CD1c-positive myeloid dendritic cell (primary cell): Measurements from ENCODE around the gene MIPEP.
"Not testable (repeated sequence)": the region's sequence is repeated elsewhere in the genome, so short reads cannot be mapped to it uniquely, and the experiment has no call there.

ENCODE experiments used
- DNase-seq: peaks from one replicate; pipeline ENCODE4 v3.0.0-alpha.2; 2016; ENCODE audit errors: extremely low spot score

Gene MIPEP

GRCh38 chr13:23749288-23749873 is 139.8 kb downstream of the MIPEP start:
- DNase-seq = no peak

DNA sequence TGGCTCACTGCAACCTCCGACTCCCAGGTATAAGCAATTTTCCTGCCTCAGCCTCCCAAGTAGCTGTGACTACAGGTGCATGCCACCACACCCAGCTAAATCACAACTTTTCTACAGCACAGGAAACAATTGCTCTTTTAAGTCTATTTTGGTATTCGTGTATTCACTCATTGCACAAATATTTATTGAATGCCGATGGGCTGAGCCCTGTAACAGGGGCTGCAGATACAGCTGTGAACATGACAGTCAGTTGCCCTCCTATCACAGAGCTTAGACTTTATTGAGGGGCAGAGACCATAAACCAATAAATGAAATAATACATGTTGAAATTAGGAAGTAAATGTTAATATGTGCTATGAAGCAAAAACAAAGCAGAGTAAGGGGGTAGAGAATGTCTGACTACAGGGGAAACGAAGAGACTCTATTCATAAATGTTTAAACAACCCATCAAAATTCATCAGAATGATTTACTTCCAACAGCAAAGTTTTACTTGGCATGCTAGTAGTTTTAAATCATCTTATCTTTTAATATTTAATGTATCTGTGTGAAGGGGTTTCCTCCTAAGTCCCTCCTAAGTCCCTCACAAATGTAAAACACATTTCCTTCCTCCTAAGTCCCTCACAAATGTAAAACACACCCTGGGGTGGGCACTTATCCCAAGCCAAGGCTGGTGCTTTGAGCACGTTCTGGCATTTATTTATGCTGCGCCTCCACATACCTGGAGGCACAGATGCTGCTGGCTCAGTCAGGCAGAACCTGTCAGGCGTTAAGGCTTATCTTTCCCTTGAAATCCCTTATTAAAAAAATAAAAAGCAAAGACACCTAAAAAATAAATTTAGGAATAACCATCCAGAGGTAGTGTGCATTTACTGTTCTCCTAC is 140.8 kb downstream of the MIPEP start:
- DNase-seq = no peak

DNA sequence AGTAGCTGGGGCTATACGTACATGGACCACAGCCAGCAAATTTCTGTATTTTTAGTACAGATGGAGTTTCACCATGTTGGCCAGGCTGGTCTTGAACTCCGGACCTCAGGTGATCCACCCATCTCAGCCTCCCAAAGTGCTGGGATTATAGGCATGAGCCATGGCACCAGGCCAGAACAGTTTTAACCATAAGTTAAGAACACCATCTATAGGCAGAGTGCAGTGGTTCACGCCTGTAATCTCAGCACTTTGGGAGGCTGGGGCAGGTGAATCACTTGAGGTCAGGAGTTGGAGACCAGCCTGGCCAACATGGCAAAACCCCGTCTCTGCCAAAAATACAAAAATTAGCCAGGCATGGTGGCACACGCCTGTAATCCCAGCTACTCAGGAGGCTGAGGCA is 143.1 kb downstream of the MIPEP start:
- DNase-seq = not testable (repeated sequence)

GRCh38 chr13:23744315-23744714 is 144.9 kb downstream of the MIPEP start:
- no peak for DNase-seq

GRCh38 chr13:23743278-23744076 is 145.7 kb downstream of the MIPEP start:
- DNase-seq = peak; percentile 24

GRCh38 chr13:23741879-23742510 is 147.2 kb downstream of the MIPEP start:
- no peak for DNase-seq

- no peak for DNase-seq
Measured at GRCh38 chr13:23740002-23740401, 149.2 kb downstream of the MIPEP start.

DNA sequence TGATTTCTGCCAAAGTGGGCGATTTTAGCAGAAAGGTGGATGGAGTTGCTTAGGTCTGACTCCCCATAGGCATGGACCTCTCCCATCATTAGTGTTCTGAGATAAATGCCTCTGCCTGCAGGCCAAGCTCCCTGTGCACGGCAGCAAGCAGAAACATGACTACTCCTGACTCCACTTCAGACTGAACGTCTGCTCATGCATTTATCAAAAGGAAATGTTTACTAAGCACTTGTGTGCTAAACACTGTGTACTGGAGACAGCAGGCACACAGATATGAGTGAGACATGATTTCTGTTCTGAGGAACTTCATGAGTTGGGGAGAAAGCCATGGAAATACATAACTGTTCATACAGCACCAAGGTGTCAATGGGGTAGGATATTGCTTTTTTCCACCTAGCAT is 149.6 kb downstream of the MIPEP start:
- no peak for DNase-seq

- no peak for DNase-seq
Measured at GRCh38 chr13:23736541-23736940, 152.7 kb downstream of the MIPEP start.

- DNase-seq = no peak
Measured at GRCh38 chr13:23735329-23735728, 153.9 kb downstream of the MIPEP start.

DNA sequence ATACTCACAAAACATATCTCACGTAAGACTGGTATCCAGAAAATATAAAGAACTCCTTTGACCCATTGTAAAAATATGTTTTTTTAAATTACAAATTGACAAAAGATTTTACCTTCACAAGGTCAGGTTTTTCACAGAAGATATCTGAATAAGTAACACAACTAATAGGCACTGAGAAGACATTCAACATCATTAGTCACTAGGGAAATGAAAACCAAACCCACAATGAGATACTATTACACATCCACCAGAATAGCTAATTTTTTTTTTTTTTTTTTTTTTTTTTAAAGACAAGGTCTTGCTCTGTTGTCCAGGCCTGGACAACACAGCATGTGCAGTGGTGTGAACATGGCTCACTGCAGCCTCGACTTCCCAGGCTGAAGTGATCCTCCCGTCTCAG is 157.5 kb downstream of the MIPEP start:
- no peak for DNase-seq

DNA sequence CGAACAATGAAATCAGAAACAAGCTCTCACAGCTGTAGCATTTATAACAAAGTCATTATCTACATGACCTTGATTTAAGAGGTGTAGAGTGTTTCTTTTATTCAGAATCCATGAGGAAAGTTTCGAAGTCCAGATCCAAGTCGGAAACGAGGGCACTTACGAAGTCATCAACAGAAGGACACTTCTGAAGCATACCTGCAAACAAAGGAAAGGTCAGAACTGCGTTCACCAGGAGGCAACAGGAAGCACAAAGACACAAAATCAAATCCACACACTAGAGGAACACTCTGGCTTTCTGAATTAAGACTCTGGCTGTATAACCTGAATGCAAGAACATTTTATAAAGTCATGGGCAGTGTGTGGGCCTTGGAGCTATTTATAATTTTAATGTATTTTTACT is 158.9 kb downstream of the MIPEP start:
- DNase-seq = no peak

DNA sequence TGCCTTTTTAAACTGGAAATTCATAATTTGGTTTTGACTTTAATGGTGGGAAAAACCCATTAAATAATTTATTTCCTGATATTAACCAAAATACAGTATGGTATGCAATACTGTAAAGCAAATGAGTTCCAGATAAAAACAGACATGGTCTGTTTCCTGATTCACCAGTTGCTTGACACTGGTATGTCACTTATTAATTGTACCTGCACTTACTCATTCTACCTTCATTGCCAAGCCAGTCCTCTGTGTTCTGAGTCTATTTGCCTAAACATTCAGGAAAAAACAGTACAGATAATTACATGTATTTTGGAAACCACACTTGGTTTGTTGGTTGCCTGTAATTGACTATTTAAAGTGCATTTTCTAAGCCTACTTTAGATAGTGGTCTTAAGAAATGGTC is 159.7 kb downstream of the MIPEP start:
- DNase-seq = no peak

DNA sequence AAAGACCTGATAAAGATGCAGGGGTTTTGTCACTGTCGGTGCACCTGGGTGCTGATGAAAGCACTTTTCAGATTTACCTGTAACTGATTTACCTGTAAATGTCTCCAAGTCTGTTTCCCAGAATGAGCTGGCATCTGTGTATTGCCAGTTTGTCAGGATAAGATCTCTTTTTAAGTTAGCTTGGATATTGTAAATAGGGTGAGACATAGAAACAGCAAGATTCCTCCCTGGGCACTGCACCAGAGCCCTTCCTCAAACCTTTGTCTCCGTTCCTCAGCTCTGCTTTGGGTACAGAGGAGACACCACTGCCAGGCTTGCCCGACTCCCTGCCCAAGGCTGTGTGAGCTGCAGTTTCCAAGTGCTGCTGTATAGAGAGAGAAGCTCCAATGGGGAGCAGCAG is 160.4 kb downstream of the MIPEP start:
- no peak for DNase-seq

DNA sequence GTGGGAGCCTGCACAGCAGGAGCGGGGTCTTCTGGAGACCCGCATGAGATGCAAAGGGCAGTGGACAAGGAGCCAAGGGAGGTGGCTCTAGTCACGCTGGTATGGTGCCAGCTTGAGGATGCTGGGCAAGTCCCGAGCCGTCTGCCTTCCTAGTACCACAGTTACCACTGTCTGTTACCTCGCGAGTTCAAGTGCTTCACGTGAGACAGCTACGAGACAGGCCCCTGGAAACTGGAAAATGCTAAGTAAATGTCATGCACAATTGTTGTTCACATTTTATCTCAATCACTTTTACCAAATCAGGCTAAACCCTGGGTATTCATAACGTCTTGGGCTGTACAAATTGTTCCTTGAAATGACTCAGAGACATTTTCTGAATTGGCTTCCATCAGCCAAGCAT is 163.3 kb downstream of the MIPEP start:
- DNase-seq = no peak

GRCh38 chr13:23724196-23724970 is 164.8 kb downstream of the MIPEP start:
- DNase-seq = no peak

DNA sequence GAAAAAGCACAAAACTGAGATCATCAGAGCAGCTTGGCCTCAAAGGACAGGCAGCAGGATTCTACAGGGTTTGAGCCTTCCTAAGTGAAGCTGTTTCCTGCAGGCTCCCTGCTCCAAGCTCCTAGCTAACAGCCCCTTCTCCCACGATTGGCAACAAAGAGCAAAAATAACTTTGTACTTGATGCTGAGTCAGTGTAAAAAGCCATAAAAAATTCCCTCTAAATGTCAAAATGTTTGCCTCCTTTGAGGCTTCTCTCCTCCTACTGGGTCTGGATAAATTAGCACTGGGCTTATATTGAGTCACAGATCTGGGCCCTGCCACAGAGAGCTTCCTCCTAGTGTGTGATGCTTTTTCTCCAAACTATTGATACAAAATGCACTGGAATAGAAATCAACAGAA is 165.7 kb downstream of the MIPEP start:
- DNase-seq = no peak

GRCh38 chr13:23722726-23723453 is 166.3 kb downstream of the MIPEP start:
- no peak for DNase-seq

DNA sequence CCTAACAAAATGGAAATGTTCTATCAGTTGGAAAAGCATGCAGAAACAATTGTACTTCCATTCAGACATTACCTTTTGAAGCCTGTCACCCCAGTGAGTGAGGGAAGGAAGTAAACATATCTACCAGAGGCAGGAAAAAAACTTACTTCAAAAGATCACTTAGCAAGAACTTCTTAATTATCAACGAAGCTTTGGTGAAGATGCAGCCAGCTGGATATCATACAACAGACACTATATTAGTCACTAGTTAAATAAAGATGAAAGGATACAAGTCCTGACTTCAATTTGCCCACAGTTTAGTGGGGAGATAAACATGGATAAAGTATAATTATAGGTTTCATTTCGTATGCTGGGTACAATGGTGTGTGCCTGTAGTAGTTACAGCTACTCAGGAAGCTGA is 170.2 kb downstream of the MIPEP start:
- no peak for DNase-seq

- no peak for DNase-seq
Measured at GRCh38 chr13:23716401-23716800, 172.8 kb downstream of the MIPEP start.

GRCh38 chr13:23715762-23716235 is 173.4 kb downstream of the MIPEP start:
- DNase-seq = no peak
